Measurements from ENCODE around the gene EIF3B.
"Not testable (repeated sequence)": the region's sequence is repeated elsewhere in the genome, so short reads cannot be mapped to it uniquely, and the experiment has no call there.

EIF3B gene

DNA sequence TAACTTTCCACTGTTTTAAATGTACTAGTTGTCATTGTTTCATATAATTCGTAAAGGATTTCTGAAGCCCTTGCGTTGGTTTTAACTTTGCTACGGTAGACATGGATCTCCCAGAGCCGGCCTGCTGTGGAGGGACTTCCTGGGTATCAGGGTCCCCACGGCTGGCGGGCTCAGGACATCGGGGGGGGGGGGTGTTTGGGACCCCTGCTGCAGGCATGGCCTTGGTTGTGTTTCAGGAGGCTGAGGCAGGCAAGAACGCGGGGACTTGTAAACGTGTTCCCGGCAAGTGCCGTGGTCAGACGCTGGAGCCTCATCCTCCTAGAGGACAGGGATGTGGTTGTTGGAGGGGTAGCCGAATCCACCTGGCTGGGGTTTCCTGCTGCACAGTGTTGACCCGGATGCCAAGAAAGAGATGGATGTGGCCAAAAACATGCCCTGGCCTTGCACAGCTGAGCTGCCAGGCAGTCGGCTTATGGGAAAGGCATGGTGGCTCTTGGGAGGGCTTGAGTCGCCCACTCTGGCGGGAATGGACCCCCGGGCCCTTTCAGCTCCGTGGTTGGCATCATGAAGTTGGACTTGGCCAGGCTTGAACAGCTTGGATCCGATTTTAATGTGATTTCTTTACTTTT, 27.4 kb downstream of the EIF3B start:
- H3K4me3 ChIP-seq (ENCODE audit: low read length), result no peak overlapping the region
- no peaks in the 10 kb centered on the region for H3K27me3 ChIP-seq (ENCODE audit: control insufficient read depth, insufficient read depth, low read length)
- no peaks in the 10 kb centered on the region for H3K4me1 ChIP-seq (ENCODE audit: control insufficient read depth, insufficient read depth, low read length)
- H3K9ac ChIP-seq (ENCODE audit: low read length), result no peak overlapping the region
- H3K36me3 ChIP-seq (ENCODE audit: control insufficient read depth, insufficient read depth, low read length), result peaks cover 3% of the 10 kb centered on the region
- H3K9me3 ChIP-seq (ENCODE audit: control insufficient read depth, low read length), result no peaks in the 10 kb centered on the region

GRCh38 chr7:2383543-2384274, 29.1 kb downstream of the EIF3B start:
- Histone ChIP-seq H3K9me3 (ENCODE audit: control insufficient read depth, low read length) (no peaks in the 10 kb centered on the region), H3K4me3 (ENCODE audit: low read length) (no peak overlapping the region), H3K36me3 (ENCODE audit: control insufficient read depth, insufficient read depth, low read length) (no peaks in the 10 kb centered on the region), H3K27me3 (ENCODE audit: control insufficient read depth, insufficient read depth, low read length) (no peaks in the 10 kb centered on the region), H3K9ac (ENCODE audit: low read length) (no peak overlapping the region), H3K4me1 (ENCODE audit: control insufficient read depth, insufficient read depth, low read length) (no peaks in the 10 kb centered on the region)

DNA sequence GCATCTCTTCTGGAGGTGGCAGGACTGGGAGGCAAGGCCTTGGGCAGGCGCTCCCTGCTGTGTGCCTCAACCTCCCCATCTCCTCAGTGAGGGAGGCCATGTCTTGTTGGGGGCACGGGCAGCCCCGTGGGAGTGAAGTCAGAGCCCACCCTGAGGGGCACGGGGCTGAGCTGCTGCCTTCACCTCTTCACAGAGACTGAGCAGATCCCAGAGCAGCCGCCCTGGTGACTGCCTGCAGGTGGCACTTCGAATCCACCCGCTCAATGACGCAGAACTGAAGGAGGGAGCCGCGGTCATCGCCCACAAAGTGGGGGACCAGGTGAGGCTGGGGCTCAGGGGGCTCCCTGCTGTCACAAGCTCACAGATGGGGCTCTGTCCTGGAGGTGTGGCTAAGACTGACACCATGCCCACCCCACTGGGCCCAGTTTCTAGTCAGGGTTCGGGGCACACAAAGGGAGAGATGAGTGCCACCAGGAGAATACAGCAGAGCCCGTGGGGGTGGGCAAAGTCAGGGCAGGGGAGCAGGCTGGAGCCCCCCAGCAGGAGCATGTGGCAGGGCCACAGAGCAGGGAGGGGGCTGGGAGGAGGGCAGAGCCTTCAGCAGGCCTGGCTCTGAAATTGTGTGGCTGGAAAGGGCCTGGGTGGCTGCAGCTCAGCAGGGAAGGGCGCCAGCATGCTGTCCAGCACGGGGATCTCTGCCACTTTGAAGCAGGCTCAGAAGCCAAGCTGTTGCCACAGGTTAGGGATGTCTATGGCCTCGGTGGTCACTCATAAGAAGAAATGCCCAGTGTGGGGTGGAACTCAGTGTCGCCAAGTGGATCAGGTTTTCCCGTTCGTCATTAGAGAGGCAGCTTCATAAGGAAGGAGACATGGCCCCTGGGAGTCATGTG, 30.0 kb downstream of the EIF3B start:
- Histone ChIP-seq H3K9ac (ENCODE audit: low read length) (no peak overlapping the region), H3K36me3 (ENCODE audit: control insufficient read depth, insufficient read depth, low read length) (no peaks in the 10 kb centered on the region), H3K4me3 (ENCODE audit: low read length) (no peak overlapping the region), H3K9me3 (ENCODE audit: control insufficient read depth, low read length) (no peaks in the 10 kb centered on the region), H3K27me3 (ENCODE audit: control insufficient read depth, insufficient read depth, low read length) (no peaks in the 10 kb centered on the region), H3K4me1 (ENCODE audit: control insufficient read depth, insufficient read depth, low read length) (no peaks in the 10 kb centered on the region)

DNA sequence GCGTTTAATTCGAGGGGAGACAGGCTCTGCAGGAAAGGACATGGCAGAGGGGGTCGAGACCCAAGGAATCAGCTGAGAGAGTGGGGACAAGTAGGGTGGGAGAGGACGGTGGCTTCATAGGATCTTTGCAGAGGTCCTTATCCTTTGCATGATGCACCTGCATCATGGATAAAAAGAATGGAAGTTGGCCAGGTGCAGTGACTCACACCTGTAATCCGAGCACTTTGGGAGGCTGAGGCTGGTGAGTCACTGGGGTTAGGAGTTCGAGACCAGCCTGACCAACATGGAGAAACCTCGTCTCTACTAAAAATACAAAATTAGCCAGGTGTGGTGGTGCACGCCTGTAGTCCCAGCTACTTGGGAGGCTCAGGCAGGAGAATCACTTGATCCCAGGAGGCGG, 31.5 kb downstream of the EIF3B start:
- not testable (repeated sequence) for H3K9me3 ChIP-seq (ENCODE audit: control insufficient read depth, low read length); H3K27me3 ChIP-seq (ENCODE audit: control insufficient read depth, insufficient read depth, low read length); H3K4me3 ChIP-seq (ENCODE audit: low read length); H3K4me1 ChIP-seq (ENCODE audit: control insufficient read depth, insufficient read depth, low read length); H3K9ac ChIP-seq (ENCODE audit: low read length); H3K36me3 ChIP-seq (ENCODE audit: control insufficient read depth, insufficient read depth, low read length)

- Histone ChIP-seq H3K9me3 (ENCODE audit: control insufficient read depth, low read length) (no peaks in the 10 kb centered on the region), H3K9ac (ENCODE audit: low read length) (no peak overlapping the region), H3K4me1 (ENCODE audit: control insufficient read depth, insufficient read depth, low read length) (no peaks in the 10 kb centered on the region), H3K27me3 (ENCODE audit: control insufficient read depth, insufficient read depth, low read length) (no peaks in the 10 kb centered on the region), H3K36me3 (ENCODE audit: control insufficient read depth, insufficient read depth, low read length) (no peaks in the 10 kb centered on the region), H3K4me3 (ENCODE audit: low read length) (no peak overlapping the region)
These were observed 32.5 kb downstream of the EIF3B start for GRCh38 chr7:2386964-2387669.

DNA sequence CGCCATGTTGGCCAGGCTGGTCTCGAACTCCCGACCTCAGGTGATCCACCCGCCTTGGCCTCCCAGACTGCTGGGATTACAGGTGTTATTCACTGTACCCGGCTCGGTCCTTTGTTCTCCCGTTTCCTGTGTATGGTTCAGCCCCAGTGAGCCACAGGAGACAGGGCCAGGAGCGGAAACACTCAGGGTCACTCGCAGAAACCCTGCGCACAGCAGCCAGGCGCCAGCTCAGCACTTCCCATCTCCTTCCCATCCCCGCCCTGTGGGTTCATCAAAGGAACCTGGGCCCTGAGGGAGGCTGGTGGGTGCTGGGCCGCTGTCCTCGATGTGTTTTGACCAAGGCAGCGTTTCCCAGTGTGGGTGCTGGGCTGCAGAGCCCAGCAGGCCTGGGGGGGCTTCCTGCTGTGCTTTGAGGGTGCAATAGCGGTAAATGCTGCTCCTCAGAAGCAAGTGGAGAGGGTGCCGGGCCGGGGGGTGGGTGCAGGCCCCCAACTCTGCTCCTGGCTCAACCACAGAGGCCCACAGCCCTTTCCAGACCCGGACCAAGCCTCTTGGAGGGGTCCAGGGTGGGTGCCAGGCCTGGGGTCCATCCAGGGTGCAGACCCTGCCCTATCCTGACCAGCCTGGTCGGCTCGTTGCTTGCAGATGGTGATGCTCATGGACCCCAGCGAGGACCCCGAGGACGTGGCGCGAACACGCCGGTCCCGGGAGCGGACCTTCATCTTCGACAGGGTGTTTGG, 33.4 kb downstream of the EIF3B start:
- H3K4me3 ChIP-seq (ENCODE audit: low read length), result no peak overlapping the region
- H3K36me3 ChIP-seq (ENCODE audit: control insufficient read depth, insufficient read depth, low read length), result no peaks in the 10 kb centered on the region
- H3K4me1 ChIP-seq (ENCODE audit: control insufficient read depth, insufficient read depth, low read length), result no peaks in the 10 kb centered on the region
- H3K9me3 ChIP-seq (ENCODE audit: control insufficient read depth, low read length), result no peaks in the 10 kb centered on the region
- no peak overlapping the region for H3K9ac ChIP-seq (ENCODE audit: low read length)
- no peaks in the 10 kb centered on the region for H3K27me3 ChIP-seq (ENCODE audit: control insufficient read depth, insufficient read depth, low read length)

GRCh38 chr7:2388637-2388954, 34.0 kb downstream of the EIF3B start:
- H3K9me3 ChIP-seq (ENCODE audit: control insufficient read depth, low read length), result no peaks in the 10 kb centered on the region
- no peaks in the 10 kb centered on the region for H3K36me3 ChIP-seq (ENCODE audit: control insufficient read depth, insufficient read depth, low read length)
- no peaks in the 10 kb centered on the region for H3K4me1 ChIP-seq (ENCODE audit: control insufficient read depth, insufficient read depth, low read length)
- H3K9ac ChIP-seq (ENCODE audit: low read length), result no peak overlapping the region
- no peaks in the 10 kb centered on the region for H3K27me3 ChIP-seq (ENCODE audit: control insufficient read depth, insufficient read depth, low read length)
- no peak overlapping the region for H3K4me3 ChIP-seq (ENCODE audit: low read length)

DNA sequence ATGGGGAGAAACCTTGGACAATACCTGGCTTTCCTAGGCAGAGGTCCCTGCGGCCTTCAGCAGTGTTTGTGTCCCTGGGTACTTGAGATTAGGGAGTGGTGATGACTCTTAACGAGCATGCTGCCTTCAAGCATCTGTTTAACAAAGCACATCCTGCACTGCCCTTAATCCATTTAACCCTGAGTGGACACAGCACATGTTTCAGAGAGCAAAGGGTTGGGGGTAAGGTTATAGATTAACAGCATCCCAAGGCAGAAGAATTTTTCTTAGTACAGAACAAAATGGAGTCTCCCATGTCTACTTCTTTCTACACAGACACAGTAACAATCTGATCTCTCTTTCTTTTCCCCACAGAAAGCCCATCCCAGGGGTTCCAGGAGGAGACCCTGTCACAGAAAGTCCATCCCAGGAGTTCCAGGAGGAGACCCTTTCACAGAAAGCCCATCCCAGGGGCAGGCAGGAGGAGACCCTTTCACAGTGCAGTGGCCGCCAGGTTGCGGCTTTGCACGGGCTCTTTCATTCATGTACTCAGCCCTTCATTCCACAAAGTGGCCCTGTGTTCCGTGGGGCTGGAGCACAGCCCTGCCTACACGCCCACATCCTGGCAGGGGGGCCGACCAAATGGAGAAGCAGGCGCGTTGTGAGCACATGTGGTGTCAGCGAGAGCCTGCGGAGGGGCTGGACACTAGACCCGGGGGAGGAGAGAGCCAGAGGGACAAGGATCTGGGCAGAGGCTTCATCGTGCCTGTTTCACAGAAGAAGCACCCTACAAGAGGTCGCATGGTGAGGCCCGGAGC, 35.6 kb downstream of the EIF3B start:
- H3K9ac ChIP-seq (ENCODE audit: low read length); H3K36me3 ChIP-seq (ENCODE audit: control insufficient read depth, insufficient read depth, low read length); H3K27me3 ChIP-seq (ENCODE audit: control insufficient read depth, insufficient read depth, low read length); H3K4me3 ChIP-seq (ENCODE audit: low read length); H3K4me1 ChIP-seq (ENCODE audit: control insufficient read depth, insufficient read depth, low read length); H3K9me3 ChIP-seq (ENCODE audit: control insufficient read depth, low read length): not testable (repeated sequence)

DNA sequence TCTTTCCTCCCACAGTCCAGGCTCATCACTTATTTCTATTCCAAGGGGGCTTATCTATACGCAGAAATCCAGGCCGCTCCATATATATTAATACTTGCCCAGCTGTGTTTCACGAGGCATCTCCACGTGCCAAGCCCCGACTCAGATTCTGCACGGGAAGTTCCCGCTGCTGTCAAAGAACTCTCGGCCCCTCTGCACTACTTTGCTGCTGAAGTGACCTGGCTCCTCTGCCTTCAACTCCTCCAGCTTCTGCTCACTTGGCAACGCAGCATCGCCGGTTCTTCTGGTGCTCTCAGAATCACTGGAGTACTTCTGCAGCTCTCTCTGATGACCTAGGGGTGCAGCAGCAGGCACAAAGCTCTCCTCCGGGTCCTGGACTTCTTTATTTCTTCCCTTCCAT, 39.1 kb downstream of the EIF3B start:
- Histone ChIP-seq H3K9ac (ENCODE audit: low read length) (no peak overlapping the region), H3K9me3 (ENCODE audit: control insufficient read depth, low read length) (no peaks in the 10 kb centered on the region), H3K4me3 (ENCODE audit: low read length) (no peak overlapping the region), H3K27me3 (ENCODE audit: control insufficient read depth, insufficient read depth, low read length) (no peaks in the 10 kb centered on the region), H3K36me3 (ENCODE audit: control insufficient read depth, insufficient read depth, low read length) (no peaks in the 10 kb centered on the region), H3K4me1 (ENCODE audit: control insufficient read depth, insufficient read depth, low read length) (no peaks in the 10 kb centered on the region)

- no peaks in the 10 kb centered on the region for H3K27me3 ChIP-seq (ENCODE audit: control insufficient read depth, insufficient read depth, low read length)
- peaks cover 2% of the 10 kb centered on the region for H3K4me1 ChIP-seq (ENCODE audit: control insufficient read depth, insufficient read depth, low read length)
- H3K4me3 ChIP-seq (ENCODE audit: low read length), result no peak overlapping the region
- no peaks in the 10 kb centered on the region for H3K36me3 ChIP-seq (ENCODE audit: control insufficient read depth, insufficient read depth, low read length)
- H3K9ac ChIP-seq (ENCODE audit: low read length), result no peak overlapping the region
- H3K9me3 ChIP-seq (ENCODE audit: control insufficient read depth, low read length), result no peaks in the 10 kb centered on the region
These were observed 40.0 kb downstream of the EIF3B start for GRCh38 chr7:2394566-2395082.

DNA sequence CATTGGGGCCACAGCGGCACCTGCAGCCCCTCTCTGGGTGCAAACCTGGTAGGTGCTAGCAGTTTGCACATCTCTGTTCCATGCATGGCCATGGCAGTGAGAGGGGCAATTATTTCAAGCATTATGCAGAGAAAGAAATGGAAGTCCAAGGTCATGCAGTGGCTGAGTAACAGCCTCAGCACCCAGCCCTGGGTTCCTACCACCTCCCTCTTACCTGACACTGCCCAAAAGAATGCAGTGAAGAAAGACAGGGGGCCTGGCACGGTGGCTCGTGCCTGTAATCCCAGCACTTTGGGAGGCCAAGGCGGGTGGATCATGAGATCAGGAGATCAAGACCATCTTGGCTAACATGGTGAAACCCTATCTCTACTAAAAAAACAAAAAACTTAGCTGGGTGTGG, 43.9 kb downstream of the EIF3B start:
- Histone ChIP-seq H3K27me3 (ENCODE audit: control insufficient read depth, insufficient read depth, low read length) (no peaks in the 10 kb centered on the region), H3K36me3 (ENCODE audit: control insufficient read depth, insufficient read depth, low read length) (no peaks in the 10 kb centered on the region), H3K9ac (ENCODE audit: low read length) (no peak overlapping the region), H3K4me1 (ENCODE audit: control insufficient read depth, insufficient read depth, low read length) (peaks cover 9% of the 10 kb centered on the region), H3K9me3 (ENCODE audit: control insufficient read depth, low read length) (no peaks in the 10 kb centered on the region), H3K4me3 (ENCODE audit: low read length) (no peak overlapping the region)

Data from mucosa of stomach (tissue), 1 donor.